ENCODE results near the gene TBCC.
A peak's percentile ranks its signal among the peaks of the same experiment; 100 is the strongest.

Gene TBCC

GRCh38 chr6:42771741-42772100 lies 25.8 kb upstream of the TBCC start:
- DNase-seq (ENCODE audit: low read depth in 2 of 2) = no peak

- DNase-seq (ENCODE audit: low read depth in 2 of 2) = no peak
Observed at GRCh38 chr6:42769836-42770235, 23.9 kb upstream of the TBCC start.

DNA sequence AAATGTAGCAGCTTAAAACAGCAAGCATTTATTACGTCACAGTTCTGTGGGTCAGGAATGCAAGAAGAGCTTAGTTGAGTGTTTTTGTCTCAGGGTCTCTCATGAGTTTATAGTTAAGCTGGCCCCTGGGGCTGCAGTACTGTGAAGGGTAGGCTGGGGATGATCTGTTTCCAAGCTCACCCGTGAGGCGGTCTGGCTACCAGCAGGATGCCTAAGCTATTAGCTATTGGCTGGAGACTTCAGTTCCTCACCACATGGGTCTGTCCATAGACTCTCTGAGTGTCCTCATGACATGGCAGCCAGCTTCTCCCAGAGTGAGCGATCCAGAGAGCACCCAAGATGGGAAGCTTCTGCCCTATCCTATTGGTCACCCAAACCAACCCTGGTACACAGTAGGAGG lies 23.1 kb upstream of the TBCC start:
- no peak for DNase-seq (ENCODE audit: low read depth in 2 of 2)

- no peak for DNase-seq (ENCODE audit: low read depth in 2 of 2)
Observed at GRCh38 chr6:42766163-42766670, 20.3 kb upstream of the TBCC start.

GRCh38 chr6:42764911-42765648 lies 19.2 kb upstream of the TBCC start:
- DNase-seq (ENCODE audit: low read depth in 2 of 2) = no peak

DNA sequence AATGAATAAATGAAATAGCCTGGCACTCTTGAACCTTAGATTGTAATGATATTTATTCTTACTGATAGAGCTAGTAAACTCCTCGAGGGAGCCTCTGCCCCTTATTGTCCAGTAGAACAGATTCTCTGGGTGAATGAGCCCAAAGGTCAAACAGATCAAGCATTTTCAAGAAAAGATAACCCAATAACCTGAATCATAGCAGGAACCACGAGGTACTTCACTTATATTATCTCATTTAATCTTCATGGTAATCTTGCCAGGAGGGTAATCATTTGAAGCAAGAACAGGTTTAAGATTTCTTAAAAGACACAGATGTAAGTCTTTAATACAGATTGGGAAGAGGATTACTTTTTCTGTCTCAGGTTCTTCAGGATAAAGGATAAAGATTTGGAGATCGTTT lies 17.0 kb upstream of the TBCC start:
- DNase-seq (ENCODE audit: low read depth in 2 of 2) = no peak

DNA sequence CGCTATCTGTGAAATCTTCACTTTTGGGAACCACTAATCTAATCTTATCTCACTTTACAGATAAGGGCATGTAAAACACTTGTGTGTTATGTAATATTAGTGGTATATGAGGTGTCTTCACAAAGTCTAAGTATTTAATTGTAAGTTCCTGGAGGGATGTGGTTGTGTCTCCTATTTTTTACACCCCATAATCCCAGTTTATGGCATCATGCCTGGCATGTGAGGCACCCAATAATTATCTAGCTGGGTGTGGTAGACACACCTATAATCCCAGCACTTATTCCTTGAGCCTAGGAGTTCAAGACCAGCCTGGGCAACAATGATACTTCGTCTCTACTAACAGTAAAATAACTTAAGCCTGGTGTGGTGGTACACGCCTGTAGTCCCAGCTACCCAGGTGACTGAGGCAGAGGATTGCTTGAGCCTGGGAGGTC lies 16.5 kb upstream of the TBCC start:
- DNase-seq (ENCODE audit: low read depth in 2 of 2) = no peak

DNA sequence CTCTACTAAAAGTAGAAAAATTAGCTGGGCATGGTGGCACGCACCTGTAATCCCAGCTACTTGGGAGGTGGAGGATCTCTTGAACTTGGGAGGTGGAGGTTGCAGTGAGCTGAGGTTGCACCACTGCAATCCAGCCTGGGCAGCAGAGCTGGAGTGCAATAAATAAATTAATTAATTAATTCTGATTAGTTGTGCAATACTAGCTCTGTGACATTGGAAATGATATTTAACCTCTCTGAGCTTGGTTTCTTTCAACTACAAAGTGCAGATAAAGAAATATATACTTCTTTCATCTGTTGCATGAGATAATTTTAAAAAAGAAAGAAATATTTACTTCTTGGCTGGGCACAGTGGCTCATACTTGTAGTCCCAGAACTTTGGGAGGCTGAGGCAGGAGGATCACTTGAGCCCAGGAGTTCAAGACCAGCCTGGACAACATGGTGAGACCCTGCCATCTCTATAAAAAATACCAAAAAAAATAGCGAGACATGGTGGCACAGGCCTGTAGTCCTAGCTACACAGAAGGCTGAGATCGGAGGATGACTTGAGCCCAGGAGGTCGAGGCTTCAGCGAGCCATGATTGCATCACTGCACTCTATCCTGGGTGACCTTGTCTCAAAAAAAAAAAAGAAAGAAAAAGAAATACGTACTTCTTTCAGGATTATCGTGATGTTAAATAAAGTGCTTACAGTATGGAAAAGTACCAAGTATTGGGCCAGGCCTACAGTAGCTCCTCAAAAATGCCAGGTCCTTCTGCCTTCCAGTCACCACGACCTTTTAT lies 15.6 kb upstream of the TBCC start:
- DNase-seq (ENCODE audit: low read depth in 2 of 2) = no peak

DNA sequence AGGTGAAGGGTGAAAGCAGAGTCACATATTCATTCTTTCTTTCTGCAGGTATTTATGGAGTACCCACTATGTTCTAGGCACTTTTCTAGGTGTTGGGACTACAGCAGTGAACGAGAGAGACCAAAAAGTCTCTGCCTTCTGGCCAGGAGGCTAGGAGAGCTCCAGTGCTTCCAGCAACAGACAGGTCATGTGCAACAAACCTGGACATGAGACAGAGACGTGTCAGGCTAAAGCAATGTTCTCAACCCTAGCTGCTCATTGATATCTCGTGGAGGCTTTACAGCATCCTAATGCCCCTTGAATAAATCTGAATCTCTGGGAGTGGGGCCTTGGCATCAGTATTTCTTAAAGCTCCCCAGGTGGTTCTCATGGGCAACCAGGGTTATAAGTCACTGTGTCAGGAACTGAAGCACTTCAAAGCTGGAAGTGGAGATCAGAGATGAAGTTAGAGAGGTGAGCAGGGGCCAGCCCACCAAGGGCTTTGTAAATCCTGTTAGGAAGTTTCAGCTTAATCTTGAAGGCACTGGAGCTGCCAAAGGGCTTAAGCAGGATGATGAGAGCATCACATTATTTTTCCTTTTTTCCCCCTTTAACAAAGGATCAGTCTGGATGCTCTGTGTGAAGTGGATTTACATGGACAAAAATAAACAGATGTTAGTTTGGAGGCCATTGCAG lies 13.0 kb upstream of the TBCC start:
- DNase-seq (ENCODE audit: low read depth in 2 of 2) = no peak

DNA sequence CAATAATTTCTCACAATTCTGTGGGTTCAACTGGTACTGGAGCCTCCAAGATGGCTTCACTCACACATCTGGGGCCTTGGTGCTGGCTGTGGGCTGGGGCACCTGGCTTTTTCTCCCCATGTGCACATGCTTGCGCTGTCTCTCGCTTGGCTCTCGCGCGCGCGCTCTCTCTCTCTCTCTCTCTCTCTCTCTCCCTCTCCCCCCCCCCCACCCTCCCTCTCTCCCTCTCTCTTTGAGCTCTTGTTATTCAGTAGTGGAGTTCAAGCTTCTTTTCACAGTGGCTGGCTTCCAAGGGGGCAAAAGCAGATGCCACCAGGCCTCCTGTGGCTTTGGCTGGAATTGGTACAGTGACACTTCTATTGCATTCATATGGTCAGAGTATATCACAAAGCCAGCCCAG lies 10.8 kb upstream of the TBCC start:
- no peak for DNase-seq (ENCODE audit: low read depth in 2 of 2)

GRCh38 chr6:42754759-42755158 lies 8.9 kb upstream of the TBCC start:
- no peak for DNase-seq (ENCODE audit: low read depth in 2 of 2)

DNA sequence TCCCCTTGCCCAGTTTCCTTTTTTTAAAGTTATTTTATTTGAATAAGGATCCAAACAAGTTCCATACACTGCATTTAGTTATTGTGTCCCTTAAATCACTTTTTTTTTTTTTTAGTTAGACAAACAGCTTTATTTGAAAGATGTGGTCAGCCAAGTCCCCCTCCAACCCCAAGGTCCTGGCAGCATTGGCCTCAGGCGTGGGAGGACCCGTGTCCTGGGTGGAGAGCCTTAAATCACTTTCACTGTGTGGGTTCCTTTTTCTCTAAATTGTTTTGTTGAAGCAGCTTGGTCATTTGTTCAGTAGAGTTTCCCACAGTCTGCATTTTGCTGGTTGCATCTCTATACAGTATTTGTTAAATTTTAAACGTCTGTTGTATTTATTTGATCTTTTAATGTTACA lies 5.2 kb upstream of the TBCC start:
- no peak for DNase-seq (ENCODE audit: low read depth in 2 of 2)

- DNase-seq (ENCODE audit: low read depth in 2 of 2) = no peak
Observed at GRCh38 chr6:42748203-42748898, 2.4 kb upstream of the TBCC start.

DNA sequence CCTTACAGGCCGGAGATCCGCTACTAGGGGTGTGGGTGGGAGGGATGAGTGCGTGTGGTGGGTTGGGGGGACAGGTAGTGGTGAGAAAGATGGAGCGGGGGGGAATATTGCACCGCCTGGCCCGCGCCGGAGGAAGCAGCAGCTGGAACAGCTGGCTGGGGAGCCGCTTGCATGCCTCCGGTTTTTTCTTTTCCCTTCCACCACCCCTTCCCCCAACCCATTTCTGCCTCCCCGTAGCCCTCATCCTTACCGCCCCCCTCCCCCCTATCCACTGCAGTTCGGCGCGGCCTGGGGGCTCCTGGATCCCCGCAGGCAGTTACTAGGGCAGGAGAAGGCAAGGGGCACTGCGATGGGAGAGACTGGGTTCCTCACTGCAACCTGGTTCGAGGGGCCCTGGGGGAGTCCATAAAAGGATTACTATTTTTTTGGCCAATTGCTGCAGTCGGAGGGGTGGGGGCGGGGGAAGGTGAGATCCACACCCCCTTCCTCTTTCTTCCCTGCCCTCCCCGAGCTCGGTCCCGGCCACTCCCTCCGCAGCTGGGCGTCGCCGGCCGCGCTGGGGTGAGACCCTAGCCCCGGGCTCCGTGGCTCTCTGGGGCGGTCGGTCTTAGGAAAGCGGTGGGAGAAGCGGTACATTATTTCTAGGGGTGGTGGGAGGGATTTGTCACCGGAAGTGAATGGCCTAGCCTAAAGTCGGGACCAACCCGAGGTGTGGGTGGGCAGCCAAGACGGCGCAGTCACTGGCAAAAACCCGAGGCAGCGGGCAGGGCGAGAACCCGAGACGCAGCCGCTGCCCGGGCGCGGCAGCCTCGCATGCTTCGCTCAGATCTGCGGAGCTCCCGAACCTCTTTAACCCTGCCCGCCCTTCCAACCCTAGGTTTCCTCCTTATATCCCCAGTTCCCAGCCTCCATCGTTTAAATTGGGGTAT lies 824 bp upstream of the TBCC start:
- peak; percentile 39 to 66 for DNase-seq (ENCODE audit: low read depth in 2 of 2)

GRCh38 chr6:42745083-42745639 lies 742 bp downstream of the TBCC start:
- DNase-seq (ENCODE audit: low read depth in 2 of 2) = peak in 1 of 2 donors; percentile 23

DNA sequence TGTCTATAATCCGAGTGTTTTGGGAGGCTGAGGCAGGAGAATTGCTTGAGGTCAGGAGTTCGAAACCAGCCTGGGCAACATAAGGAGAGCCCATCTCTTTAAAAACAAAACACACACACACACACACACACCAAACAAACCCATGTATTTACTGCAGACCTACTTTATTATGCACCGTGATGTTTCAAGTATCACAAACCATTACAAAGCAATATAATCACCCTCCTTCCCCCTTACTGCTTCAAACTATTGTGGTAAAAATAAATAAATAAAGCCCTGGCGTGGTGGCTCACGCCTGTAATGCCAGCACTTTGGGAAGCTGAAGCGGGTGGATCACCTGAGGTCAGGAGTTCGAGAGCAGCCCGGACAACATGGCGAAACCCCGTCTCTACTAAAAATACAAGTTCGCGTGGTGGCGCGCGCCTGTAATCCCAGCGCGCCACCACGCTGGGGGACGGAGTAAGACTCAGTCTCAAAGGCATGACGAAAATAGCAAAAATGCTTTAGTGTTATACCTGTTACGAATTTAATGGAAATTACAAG lies 1.5 kb downstream of the TBCC start:
- no peak for DNase-seq (ENCODE audit: low read depth in 2 of 2)

DNA sequence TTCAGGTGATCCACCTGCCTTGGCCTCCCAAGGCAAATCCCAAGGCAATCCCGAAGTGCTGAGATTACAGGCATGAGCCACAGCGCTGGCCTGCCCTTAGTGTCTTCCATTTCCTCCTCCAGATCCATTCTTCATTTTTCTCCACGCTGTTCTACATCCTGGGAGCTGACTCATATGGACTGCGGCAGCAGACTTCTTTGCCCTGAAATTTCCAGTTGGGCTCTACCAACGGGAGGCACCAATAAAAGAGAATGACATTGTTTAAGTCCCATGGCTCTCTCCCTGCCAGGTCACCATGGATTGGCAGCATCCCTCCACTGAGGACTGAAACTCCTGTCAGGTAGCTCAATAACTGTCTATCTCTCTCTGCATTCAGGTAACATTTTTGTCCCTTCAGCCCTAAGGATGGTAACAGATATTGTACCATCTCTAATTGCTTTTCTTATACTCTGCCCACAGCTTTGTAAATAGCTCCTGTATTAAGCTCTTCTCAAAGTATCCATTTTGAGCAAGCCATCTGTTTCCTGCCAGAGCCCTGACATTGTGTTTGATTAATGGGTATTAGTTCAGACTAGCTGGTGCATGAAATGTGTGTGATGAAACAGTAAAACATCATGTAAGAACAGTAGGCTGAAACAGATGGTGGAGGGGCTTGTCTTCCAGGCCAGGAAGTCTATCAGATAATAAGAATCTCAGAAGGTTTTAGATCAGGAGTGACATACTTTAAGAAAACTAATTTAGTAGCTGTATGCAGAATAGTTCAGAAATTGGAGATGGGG lies 3.6 kb downstream of the TBCC start:
- no peak for DNase-seq (ENCODE audit: low read depth in 2 of 2)

DNA sequence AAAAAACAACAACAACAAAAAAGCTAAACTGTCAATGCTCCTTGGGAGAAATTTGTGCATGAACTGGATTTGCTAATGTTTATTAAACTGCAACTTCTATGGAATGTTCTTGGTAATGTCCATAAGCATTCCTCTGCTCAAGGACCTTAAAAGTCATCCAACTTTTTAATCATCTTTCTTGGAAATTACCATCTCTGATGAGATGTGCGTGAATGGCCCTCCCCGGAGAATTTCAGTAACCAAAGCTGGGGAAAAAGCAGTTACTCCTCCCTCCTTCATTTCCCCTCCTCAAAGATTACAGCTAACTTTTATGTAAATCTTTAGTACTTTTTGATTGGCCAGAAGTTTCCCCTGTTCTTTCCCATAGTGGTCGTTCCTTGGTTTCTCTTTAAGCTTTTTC lies 5.2 kb downstream of the TBCC start:
- DNase-seq (ENCODE audit: low read depth in 2 of 2) = no peak

- DNase-seq (ENCODE audit: low read depth in 2 of 2) = no peak
Observed at GRCh38 chr6:42735976-42736375, 9.9 kb downstream of the TBCC start.
